Measurements from ENCODE around the gene FGD5.
A peak's percentile ranks its signal among the peaks of the same experiment; 100 is the strongest.

FGD5 gene

GRCh38 chr3:14789640-14790285, 29.0 kb upstream of the FGD5 start:
- Histone ChIP-seq H3K9ac (ENCODE audit: low read length) (no peak overlapping the region), H3K4me3 (ENCODE audit: low read depth, low read length) (no peak overlapping the region), H3K9me3 (ENCODE audit: control insufficient read depth, insufficient read depth, low read depth, low read length) (no peaks in the 10 kb centered on the region), H3K27me3 (ENCODE audit: control insufficient read depth, insufficient read depth, low read length) (no peaks in the 10 kb centered on the region), H3K27ac (ENCODE audit: low read depth, low read length) (no peak overlapping the region), H3K36me3 (ENCODE audit: control insufficient read depth, insufficient read depth, low read length) (no peaks in the 10 kb centered on the region), H3K4me1 (ENCODE audit: control insufficient read depth, insufficient read depth, low read length) (no peaks in the 10 kb centered on the region)

- no peaks in the 10 kb centered on the region for H3K27me3 ChIP-seq (ENCODE audit: control insufficient read depth, insufficient read depth, low read length)
- peak overlapping the region; percentile 13; the same call in 1 of the 2 replicates for H3K4me3 ChIP-seq (ENCODE audit: low read depth, low read length)
- H3K36me3 ChIP-seq (ENCODE audit: control insufficient read depth, insufficient read depth, low read length) = no peaks in the 10 kb centered on the region
- no peak overlapping the region for H3K9ac ChIP-seq (ENCODE audit: low read length)
- no peak overlapping the region for H3K27ac ChIP-seq (ENCODE audit: low read depth, low read length)
- no peaks in the 10 kb centered on the region for H3K9me3 ChIP-seq (ENCODE audit: control insufficient read depth, insufficient read depth, low read depth, low read length)
- no peaks in the 10 kb centered on the region for H3K4me1 ChIP-seq (ENCODE audit: control insufficient read depth, insufficient read depth, low read length)
These were observed 27.3 kb upstream of the FGD5 start for GRCh38 chr3:14791343-14791945.

GRCh38 chr3:14792691-14793121, 26.1 kb upstream of the FGD5 start:
- Histone ChIP-seq H3K9ac (ENCODE audit: low read length) (no peak overlapping the region), H3K36me3 (ENCODE audit: control insufficient read depth, insufficient read depth, low read length) (no peaks in the 10 kb centered on the region), H3K4me1 (ENCODE audit: control insufficient read depth, insufficient read depth, low read length) (peaks cover 3% of the 10 kb centered on the region; the same call in 1 of the 2 replicates), H3K27me3 (ENCODE audit: control insufficient read depth, insufficient read depth, low read length) (no peaks in the 10 kb centered on the region), H3K27ac (ENCODE audit: low read depth, low read length) (no peak overlapping the region), H3K9me3 (ENCODE audit: control insufficient read depth, insufficient read depth, low read depth, low read length) (no peaks in the 10 kb centered on the region), H3K4me3 (ENCODE audit: low read depth, low read length) (no peak overlapping the region)

GRCh38 chr3:14793126-14793857, 25.5 kb upstream of the FGD5 start:
- Histone ChIP-seq H3K4me3 (ENCODE audit: low read depth, low read length) (no peak overlapping the region), H3K36me3 (ENCODE audit: control insufficient read depth, insufficient read depth, low read length) (no peaks in the 10 kb centered on the region), H3K27ac (ENCODE audit: low read depth, low read length) (no peak overlapping the region), H3K4me1 (ENCODE audit: control insufficient read depth, insufficient read depth, low read length) (peaks cover 3% of the 10 kb centered on the region; the same call in 1 of the 2 replicates), H3K27me3 (ENCODE audit: control insufficient read depth, insufficient read depth, low read length) (no peaks in the 10 kb centered on the region), H3K9me3 (ENCODE audit: control insufficient read depth, insufficient read depth, low read depth, low read length) (no peaks in the 10 kb centered on the region), H3K9ac (ENCODE audit: low read length) (no peak overlapping the region)

GRCh38 chr3:14793858-14794234, 24.9 kb upstream of the FGD5 start:
- H3K27ac ChIP-seq (ENCODE audit: low read depth, low read length) = no peak overlapping the region
- no peaks in the 10 kb centered on the region for H3K36me3 ChIP-seq (ENCODE audit: control insufficient read depth, insufficient read depth, low read length)
- H3K9me3 ChIP-seq (ENCODE audit: control insufficient read depth, insufficient read depth, low read depth, low read length) = no peaks in the 10 kb centered on the region
- H3K9ac ChIP-seq (ENCODE audit: low read length) = no peak overlapping the region
- H3K4me1 ChIP-seq (ENCODE audit: control insufficient read depth, insufficient read depth, low read length) = peaks cover 3% of the 10 kb centered on the region; the same call in 1 of the 2 replicates
- H3K27me3 ChIP-seq (ENCODE audit: control insufficient read depth, insufficient read depth, low read length) = no peaks in the 10 kb centered on the region
- H3K4me3 ChIP-seq (ENCODE audit: low read depth, low read length) = no peak overlapping the region

- Histone ChIP-seq H3K27me3 (ENCODE audit: control insufficient read depth, insufficient read depth, low read length) (no peaks in the 10 kb centered on the region), H3K27ac (ENCODE audit: low read depth, low read length) (no peak overlapping the region), H3K36me3 (ENCODE audit: control insufficient read depth, insufficient read depth, low read length) (no peaks in the 10 kb centered on the region), H3K9me3 (ENCODE audit: control insufficient read depth, insufficient read depth, low read depth, low read length) (no peaks in the 10 kb centered on the region), H3K4me1 (ENCODE audit: control insufficient read depth, insufficient read depth, low read length) (peaks cover 3% of the 10 kb centered on the region; the same call in 1 of the 2 replicates), H3K9ac (ENCODE audit: low read length) (no peak overlapping the region), H3K4me3 (ENCODE audit: low read depth, low read length) (no peak overlapping the region)
These were observed 24.3 kb upstream of the FGD5 start for GRCh38 chr3:14794435-14794834.

GRCh38 chr3:14795996-14796395, 22.8 kb upstream of the FGD5 start:
- Histone ChIP-seq H3K36me3 (ENCODE audit: control insufficient read depth, insufficient read depth, low read length) (no peaks in the 10 kb centered on the region), H3K4me1 (ENCODE audit: control insufficient read depth, insufficient read depth, low read length) (peaks cover 3% of the 10 kb centered on the region; the same call in 1 of the 2 replicates), H3K27ac (ENCODE audit: low read depth, low read length) (no peak overlapping the region), H3K27me3 (ENCODE audit: control insufficient read depth, insufficient read depth, low read length) (no peaks in the 10 kb centered on the region), H3K4me3 (ENCODE audit: low read depth, low read length) (no peak overlapping the region), H3K9me3 (ENCODE audit: control insufficient read depth, insufficient read depth, low read depth, low read length) (no peaks in the 10 kb centered on the region), H3K9ac (ENCODE audit: low read length) (no peak overlapping the region)

- H3K27me3 ChIP-seq (ENCODE audit: control insufficient read depth, insufficient read depth, low read length) = no peaks in the 10 kb centered on the region
These were observed 22.2 kb upstream of the FGD5 start for GRCh38 chr3:14796403-14797077.

GRCh38 chr3:14797731-14798130, 21.0 kb upstream of the FGD5 start:
- Histone ChIP-seq H3K4me1 (ENCODE audit: control insufficient read depth, insufficient read depth, low read length) (peaks cover 3% of the 10 kb centered on the region; the same call in 1 of the 2 replicates), H3K4me3 (ENCODE audit: low read depth, low read length) (no peak overlapping the region), H3K27me3 (ENCODE audit: control insufficient read depth, insufficient read depth, low read length) (no peaks in the 10 kb centered on the region), H3K9ac (ENCODE audit: low read length) (no peak overlapping the region), H3K9me3 (ENCODE audit: control insufficient read depth, insufficient read depth, low read depth, low read length) (no peaks in the 10 kb centered on the region), H3K27ac (ENCODE audit: low read depth, low read length) (no peak overlapping the region), H3K36me3 (ENCODE audit: control insufficient read depth, insufficient read depth, low read length) (no peaks in the 10 kb centered on the region)

More at GRCh38 chr3:14796403-14797077, 22.2 kb upstream of the FGD5 start:
- H3K4me1 ChIP-seq (ENCODE audit: control insufficient read depth, insufficient read depth, low read length) = peaks cover 3% of the 10 kb centered on the region; the same call in 1 of the 2 replicates
- H3K36me3 ChIP-seq (ENCODE audit: control insufficient read depth, insufficient read depth, low read length) = no peaks in the 10 kb centered on the region
- no peak overlapping the region for H3K27ac ChIP-seq (ENCODE audit: low read depth, low read length)
- H3K9me3 ChIP-seq (ENCODE audit: control insufficient read depth, insufficient read depth, low read depth, low read length) = no peaks in the 10 kb centered on the region
- H3K4me3 ChIP-seq (ENCODE audit: low read depth, low read length) = no peak overlapping the region
- H3K9ac ChIP-seq (ENCODE audit: low read length) = no peak overlapping the region

- Histone ChIP-seq H3K27ac (ENCODE audit: low read depth, low read length) (no peak overlapping the region), H3K4me1 (ENCODE audit: control insufficient read depth, insufficient read depth, low read length) (peaks cover 3% of the 10 kb centered on the region; the same call in 1 of the 2 replicates), H3K27me3 (ENCODE audit: control insufficient read depth, insufficient read depth, low read length) (no peaks in the 10 kb centered on the region), H3K9me3 (ENCODE audit: control insufficient read depth, insufficient read depth, low read depth, low read length) (no peaks in the 10 kb centered on the region), H3K36me3 (ENCODE audit: control insufficient read depth, insufficient read depth, low read length) (no peaks in the 10 kb centered on the region), H3K9ac (ENCODE audit: low read length) (no peak overlapping the region), H3K4me3 (ENCODE audit: low read depth, low read length) (no peak overlapping the region)
These were observed 20.5 kb upstream of the FGD5 start for GRCh38 chr3:14798231-14798630.

Data from HUES6 (cell line).